Thyroid gland (tissue), 4 donors: ENCODE data around the gene NAA80. TPM values are rescaled to one million over a fixed set of nuclear protein-coding genes. Genes with fewer than 3 reads are reported as not detected.

Source experiments
- DNase-seq, 2 donors: peaks; one replicate each; pipeline ENCODE4 v3.0.0-alpha.2; 2019
- H3K27ac ChIP-seq, 3 donors: fragments of 200-600 bp; sonication (generic); 1 replicate in 2 of 3; 2 replicates in 1 of 3; pipeline ENCODE4 v1.5.1; 2016 to 2019; ENCODE audit warnings: mild to moderate bottlenecking in 1 of 3, moderate library complexity in 1 of 3
- H3K27me3 ChIP-seq: fragments of 200-600 bp; sonication (generic); one replicate; pipeline ENCODE4 v1.5.1; 2019
- H3K36me3 ChIP-seq, 2 donors: fragments of 200-600 bp; sonication (generic); one replicate each; pipeline ENCODE4 v1.5.1; 2016 to 2019
- H3K4me1 ChIP-seq, 2 donors: fragments of 200-600 bp; sonication (generic); one replicate each; pipeline ENCODE4 v1.5.1; 2017 to 2019
- H3K4me3 ChIP-seq, 3 donors: fragments of 200-600 bp; sonication (generic); replicated peaks in 1 of 3; 1 replicate in 2 of 3; 2 replicates in 1 of 3; pipeline ENCODE4 v1.5.1; 2016; ENCODE audit warnings: mild to moderate bottlenecking in 1 of 3
- H3K9me3 ChIP-seq: fragments of 200-600 bp; sonication (generic); one replicate; pipeline ENCODE4 v1.5.1; 2017
- CTCF ChIP-seq, 6 experiments: fragments of 200-600 bp in 3 of 6; fragments of 450-650 bp in 3 of 6; sonication (generic) in 3 of 6; IDR thresholded peaks; one replicate each; pipeline ENCODE4 v1.5.1; 2016 to 2019; ENCODE audit warnings: antibody characterized with exemption in 6 of 6, mild to moderate bottlenecking in 2 of 6, inconsistent platforms in 1 of 6, moderate library complexity in 1 of 6
- POLR2A ChIP-seq, 2 donors: fragments of 450-650 bp; IDR thresholded peaks; one replicate each; pipeline ENCODE4 v1.6.1; 2017; ENCODE audit warnings: antibody characterized with exemption in 2 of 2, mild to moderate bottlenecking in 2 of 2, moderate library complexity in 1 of 2
- WGBS, 2 donors: methylation state at CpG; one replicate each; pipeline ENCODE4 v1.1.5; 2017; 5-methylcytosine and 5-hydroxymethylcytosine counted together
- intact Hi-C: fragments of 100-400 bp; cut with DNase I; formaldehyde crosslinking; loops from one replicate; pipeline ENCODE4 v1.15.1; 2023
- total RNA-seq, 4 donors: library from RNA; depleted of rRNA; stranded (reverse); fragments of >200 nt; gene quantifications; one replicate each; pipeline ENCODE4 v1.2.3, GENCODE V29; 2016

Gene NAA80
- total RNA-seq, 4 donors from 2014 or later, result 6.9 to 15.2 (median 10.8) TPM

GRCh38 chr3:50320853-50321335 lies 21.7 kb upstream of the NAA80 start:
- peak; percentile 76 to 83 for DNase-seq
- H3K9me3 ChIP-seq, result no peaks in the 10 kb centered on the region
- peaks cover 10 to 21% of the 10 kb centered on the region in 2 donors for H3K36me3 ChIP-seq

GRCh38 chr3:50319894-50320625 lies 20.9 kb upstream of the NAA80 start:
- WGBS, 2 donors, result 83 to 92% methylated on average over 24 to 25 of the region's 29 CpGs
- peak overlapping the region; percentile 96 to 98 (median 98) for H3K27ac ChIP-seq
- H3K4me3 ChIP-seq, result peak overlapping the region in 2 of 3 donors; percentile 86 to 92
- DNase-seq, result no peak
- H3K4me1 ChIP-seq, result peaks cover 39 to 68% of the 10 kb centered on the region in 2 donors
- intact Hi-C loops, result no loop called here
- no peak for TF ChIP-seq CTCF (IDR thresholded peaks at IDR 0.05)
- TF ChIP-seq POLR2A (IDR thresholded peaks at IDR 0.05), result no peak
- H3K27me3 ChIP-seq, result no peaks in the 10 kb centered on the region
- peaks cover 8 to 21% of the 10 kb centered on the region in 2 donors for H3K36me3 ChIP-seq
- H3K9me3 ChIP-seq, result no peaks in the 10 kb centered on the region

More at GRCh38 chr3:50320853-50321335, 21.7 kb upstream of the NAA80 start:
- peaks cover 38 to 67% of the 10 kb centered on the region in 2 donors for H3K4me1 ChIP-seq
- TF ChIP-seq CTCF (IDR thresholded peaks at IDR 0.05) (no peak), POLR2A (IDR thresholded peaks at IDR 0.05) (no peak)
- H3K4me3 ChIP-seq, result peak overlapping the region; percentile 38 to 92 (median 86)
- no peaks in the 10 kb centered on the region for H3K27me3 ChIP-seq
- H3K27ac ChIP-seq, result peak overlapping the region; percentile 96 to 98 (median 98)
- intact Hi-C loops, result no loop called here
- WGBS, 2 donors, result 0% methylated on average over 7 to 12 of the region's 45 CpGs

GRCh38 chr3:50319181-50319893 lies 20.1 kb upstream of the NAA80 start:
- Histone ChIP-seq H3K36me3 (peaks cover 7 to 21% of the 10 kb centered on the region in 2 donors), H3K4me3 (peak overlapping the region in 1 of 3 donors; percentile 86), H3K27ac (peak overlapping the region in 2 of 3 donors; percentile 73 to 98), H3K9me3 (no peaks in the 10 kb centered on the region), H3K27me3 (no peaks in the 10 kb centered on the region), H3K4me1 (peaks cover 40 to 70% of the 10 kb centered on the region in 2 donors)
- intact Hi-C loops, result no loop called here
- WGBS, 2 donors, result 84 to 92% methylated on average over 15 to 16 of the region's 16 CpGs
- TF ChIP-seq POLR2A (IDR thresholded peaks at IDR 0.05), result no peak
- TF ChIP-seq CTCF (IDR thresholded peaks at IDR 0.05), result no peak
- DNase-seq, result no peak

GRCh38 chr3:50318615-50319014 lies 19.4 kb upstream of the NAA80 start:
- 68 to 81% methylated on average over 9 of the region's 10 CpGs for WGBS, 2 donors
- H3K9me3 ChIP-seq, result no peaks in the 10 kb centered on the region
- peaks cover 7 to 21% of the 10 kb centered on the region in 2 donors for H3K36me3 ChIP-seq
- intact Hi-C loops, result no loop called here
- H3K4me3 ChIP-seq, result peak overlapping the region in 1 of 3 donors; percentile 4
- no peak for DNase-seq
- H3K4me1 ChIP-seq, result peaks cover 40 to 71% of the 10 kb centered on the region in 2 donors
- peak overlapping the region in 2 of 3 donors; percentile 73 to 98 for H3K27ac ChIP-seq
- H3K27me3 ChIP-seq, result no peaks in the 10 kb centered on the region
- TF ChIP-seq POLR2A (IDR thresholded peaks at IDR 0.05) (no peak), CTCF (IDR thresholded peaks at IDR 0.05) (no peak)
